Keratinocyte (primary cell): ENCODE data around the gene DISC1.

Experiments used
- EZH2 ChIP-seq: IDR thresholded peaks from one replicate; pipeline ENCODE4 v1.6.1; 2012; ENCODE audit warnings: inconsistent platforms, mild to moderate bottlenecking, low read length, moderate library complexity
- TF ChIP-seq, protein P1 (sequence below), 3 experiments: IDR thresholded peaks in 1 of 3; conservative IDR thresholded peaks in 1 of 3; optimal IDR thresholded peaks in 1 of 3; 2 replicates in 2 of 3; 3 replicates in 1 of 3; pipeline versions ENCODE3 to v1.5.1; 2011; ENCODE audit warnings: low read length in 3 of 3, mild to moderate bottlenecking in 3 of 3, moderate library complexity in 2 of 3, control low read depth in 1 of 3, inconsistent platforms in 1 of 3; ENCODE audit not compliant: insufficient read depth in 2 of 3; ENCODE audit errors: extremely low read depth in 1 of 3

DNA sequence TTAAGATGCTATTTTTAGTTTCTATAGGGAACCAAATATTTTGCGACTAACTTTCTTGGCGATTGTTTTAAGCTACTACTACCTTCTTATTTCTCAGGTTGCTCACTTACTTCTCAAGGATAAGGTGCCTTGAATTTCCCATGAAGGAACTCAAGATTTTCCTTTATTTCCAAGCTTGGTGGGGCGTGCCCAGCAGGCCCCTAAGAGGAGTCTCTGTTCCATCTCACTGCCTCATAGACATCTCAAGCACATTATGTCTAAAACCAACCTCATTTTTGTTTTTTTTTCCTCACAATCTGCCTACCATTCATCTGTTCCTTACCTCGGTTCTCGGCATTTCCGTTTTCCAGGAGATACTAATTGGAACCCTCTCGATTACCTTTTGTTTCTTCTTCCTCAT is 421.9 kb downstream of the DISC1 start:
- TF ChIP-seq, protein P1, sequence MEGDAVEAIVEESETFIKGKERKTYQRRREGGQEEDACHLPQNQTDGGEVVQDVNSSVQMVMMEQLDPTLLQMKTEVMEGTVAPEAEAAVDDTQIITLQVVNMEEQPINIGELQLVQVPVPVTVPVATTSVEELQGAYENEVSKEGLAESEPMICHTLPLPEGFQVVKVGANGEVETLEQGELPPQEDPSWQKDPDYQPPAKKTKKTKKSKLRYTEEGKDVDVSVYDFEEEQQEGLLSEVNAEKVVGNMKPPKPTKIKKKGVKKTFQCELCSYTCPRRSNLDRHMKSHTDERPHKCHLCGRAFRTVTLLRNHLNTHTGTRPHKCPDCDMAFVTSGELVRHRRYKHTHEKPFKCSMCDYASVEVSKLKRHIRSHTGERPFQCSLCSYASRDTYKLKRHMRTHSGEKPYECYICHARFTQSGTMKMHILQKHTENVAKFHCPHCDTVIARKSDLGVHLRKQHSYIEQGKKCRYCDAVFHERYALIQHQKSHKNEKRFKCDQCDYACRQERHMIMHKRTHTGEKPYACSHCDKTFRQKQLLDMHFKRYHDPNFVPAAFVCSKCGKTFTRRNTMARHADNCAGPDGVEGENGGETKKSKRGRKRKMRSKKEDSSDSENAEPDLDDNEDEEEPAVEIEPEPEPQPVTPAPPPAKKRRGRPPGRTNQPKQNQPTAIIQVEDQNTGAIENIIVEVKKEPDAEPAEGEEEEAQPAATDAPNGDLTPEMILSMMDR (optimal IDR thresholded peaks at IDR 0.05 in 1 of 3, IDR thresholded peaks at IDR 0.05 in 1 of 3, conservative IDR thresholded peaks at IDR 0.05 in 1 of 3; ENCODE audit: extremely low read depth in 1 of 3, insufficient read depth in 2 of 3, low read length in 3 of 3): no peak
- TF ChIP-seq EZH2: no peak
